8988T (cell line): ENCODE measurements around the gene GLOD4.
"Not testable (repeated sequence)": the region's sequence is repeated elsewhere in the genome, so short reads cannot be mapped to it uniquely, and the experiment has no call there.

ENCODE experiments used
- DNase-seq: peaks from one replicate; pipeline ENCODE4 v3.0.0; 2011

Gene GLOD4

GRCh38 chr17:802481-802880, 20.4 kb upstream of the GLOD4 start:
- DNase-seq, result no peak

- DNase-seq, result no peak
Observed at GRCh38 chr17:801660-802059, 19.6 kb upstream of the GLOD4 start.

- no peak for DNase-seq
Observed at GRCh38 chr17:800446-801242, 18.6 kb upstream of the GLOD4 start.

GRCh38 chr17:799261-799660, 17.2 kb upstream of the GLOD4 start:
- DNase-seq, result no peak

- DNase-seq, result no peak
Observed at GRCh38 chr17:798246-798645, 16.2 kb upstream of the GLOD4 start.

- DNase-seq, result no peak
Observed at GRCh38 chr17:797236-797840, 15.3 kb upstream of the GLOD4 start.

GRCh38 chr17:796609-797008, 14.5 kb upstream of the GLOD4 start:
- DNase-seq, result no peak

- no peak for DNase-seq
Observed at GRCh38 chr17:795721-796120, 13.6 kb upstream of the GLOD4 start.

GRCh38 chr17:795276-795675, 13.2 kb upstream of the GLOD4 start:
- DNase-seq, result no peak

- peak; percentile 67 for DNase-seq
Observed at GRCh38 chr17:794876-795275, 12.8 kb upstream of the GLOD4 start.

GRCh38 chr17:792277-792676, 10.2 kb upstream of the GLOD4 start:
- no peak for DNase-seq

GRCh38 chr17:791829-792228, 9.7 kb upstream of the GLOD4 start:
- DNase-seq, result no peak

GRCh38 chr17:790874-791247, 8.8 kb upstream of the GLOD4 start:
- DNase-seq, result not testable (repeated sequence)

GRCh38 chr17:789931-790873, 8.1 kb upstream of the GLOD4 start:
- DNase-seq, result not testable (repeated sequence)

GRCh38 chr17:789160-789840, 7.2 kb upstream of the GLOD4 start:
- DNase-seq, result no peak

- DNase-seq, result no peak
Observed at GRCh38 chr17:788551-788950, 6.5 kb upstream of the GLOD4 start.

- DNase-seq, result no peak
Observed at GRCh38 chr17:787641-788221, 5.7 kb upstream of the GLOD4 start.

- not testable (repeated sequence) for DNase-seq
Observed at GRCh38 chr17:785901-786300, 3.8 kb upstream of the GLOD4 start.

- no peak for DNase-seq
Observed at GRCh38 chr17:784143-784542, 2.1 kb upstream of the GLOD4 start.

GRCh38 chr17:778096-778495, 4.0 kb downstream of the GLOD4 start:
- no peak for DNase-seq

GRCh38 chr17:774313-774584, 7.8 kb downstream of the GLOD4 start:
- DNase-seq, result no peak

- no peak for DNase-seq
Observed at GRCh38 chr17:773467-774312, 8.4 kb downstream of the GLOD4 start.
